ENCODE data around the gene TCERG1.

The TCERG1 gene

GRCh38 chr5:146402949-146403348 is 44.2 kb upstream of the TCERG1 start:
- no peak for DNase-seq (ENCODE audit: extremely low read depth, insufficient read length)
- peak; percentile 9 for TF ChIP-seq CTCF (IDR thresholded peaks at IDR 0.05; ENCODE audit: insufficient read depth, low read length, poor library complexity, severe bottlenecking)
- peaks cover 5% of the 10 kb centered on the region; the same call in 1 of the 2 replicates for H3K27me3 ChIP-seq (replicated peaks; ENCODE audit: control insufficient read depth, insufficient read depth, low read length)
- no peak overlapping the region for H3K4me3 ChIP-seq (replicated peaks; ENCODE audit: low read depth, low read length)
- no peaks in the 10 kb centered on the region for H3K36me3 ChIP-seq (ENCODE audit: control insufficient read depth, insufficient read depth, low read length)

- no peak for TF ChIP-seq CTCF (IDR thresholded peaks at IDR 0.05; ENCODE audit: insufficient read depth, low read length, poor library complexity, severe bottlenecking)
- no peak for DNase-seq (ENCODE audit: extremely low read depth, insufficient read length)
- H3K4me3 ChIP-seq (replicated peaks; ENCODE audit: low read depth, low read length) = no peak overlapping the region
- no peaks in the 10 kb centered on the region for H3K27me3 ChIP-seq (replicated peaks; ENCODE audit: control insufficient read depth, insufficient read depth, low read length)
- H3K36me3 ChIP-seq (ENCODE audit: control insufficient read depth, insufficient read depth, low read length) = no peaks in the 10 kb centered on the region
These were observed 38.0 kb upstream of the TCERG1 start for GRCh38 chr5:146409054-146409671.

GRCh38 chr5:146410272-146410671 is 36.9 kb upstream of the TCERG1 start:
- no peak for TF ChIP-seq CTCF (IDR thresholded peaks at IDR 0.05; ENCODE audit: insufficient read depth, low read length, poor library complexity, severe bottlenecking)
- Histone ChIP-seq H3K36me3 (ENCODE audit: control insufficient read depth, insufficient read depth, low read length) (no peaks in the 10 kb centered on the region), H3K27me3 (replicated peaks; ENCODE audit: control insufficient read depth, insufficient read depth, low read length) (no peaks in the 10 kb centered on the region), H3K4me3 (replicated peaks; ENCODE audit: low read depth, low read length) (no peak overlapping the region)
- no peak for DNase-seq (ENCODE audit: extremely low read depth, insufficient read length)

GRCh38 chr5:146419696-146420095 is 27.4 kb upstream of the TCERG1 start:
- Histone ChIP-seq H3K27me3 (replicated peaks; ENCODE audit: control insufficient read depth, insufficient read depth, low read length) (no peaks in the 10 kb centered on the region), H3K4me3 (replicated peaks; ENCODE audit: low read depth, low read length) (no peak overlapping the region), H3K36me3 (ENCODE audit: control insufficient read depth, insufficient read depth, low read length) (no peaks in the 10 kb centered on the region)
- no peak for TF ChIP-seq CTCF (IDR thresholded peaks at IDR 0.05; ENCODE audit: insufficient read depth, low read length, poor library complexity, severe bottlenecking)
- DNase-seq (ENCODE audit: extremely low read depth, insufficient read length) = no peak

- no peaks in the 10 kb centered on the region for H3K36me3 ChIP-seq (ENCODE audit: control insufficient read depth, insufficient read depth, low read length)
- no peaks in the 10 kb centered on the region; the same call in 1 of the 2 replicates for H3K27me3 ChIP-seq (replicated peaks; ENCODE audit: control insufficient read depth, insufficient read depth, low read length)
- no peak overlapping the region for H3K4me3 ChIP-seq (replicated peaks; ENCODE audit: low read depth, low read length)
- no peak for TF ChIP-seq CTCF (IDR thresholded peaks at IDR 0.05; ENCODE audit: insufficient read depth, low read length, poor library complexity, severe bottlenecking)
- DNase-seq (ENCODE audit: extremely low read depth, insufficient read length) = no peak
These were observed 22.1 kb upstream of the TCERG1 start for GRCh38 chr5:146425023-146425422.

GRCh38 chr5:146426305-146426704 is 20.8 kb upstream of the TCERG1 start:
- no peak for TF ChIP-seq CTCF (IDR thresholded peaks at IDR 0.05; ENCODE audit: insufficient read depth, low read length, poor library complexity, severe bottlenecking)
- no peak overlapping the region for H3K4me3 ChIP-seq (replicated peaks; ENCODE audit: low read depth, low read length)
- H3K27me3 ChIP-seq (replicated peaks; ENCODE audit: control insufficient read depth, insufficient read depth, low read length) = no peaks in the 10 kb centered on the region; the same call in 1 of the 2 replicates
- no peak for DNase-seq (ENCODE audit: extremely low read depth, insufficient read length)
- no peaks in the 10 kb centered on the region for H3K36me3 ChIP-seq (ENCODE audit: control insufficient read depth, insufficient read depth, low read length)

Measured in GM06990 (cell line).